Right ventricle myocardium superior (tissue), 1 donor: ENCODE results near the gene ASB18. TPM values are rescaled to one million over a fixed set of nuclear protein-coding genes. Genes with fewer than 3 reads are reported as not detected.

ENCODE experiments used
- ATAC-seq: fragments of 200-7000 bp; cut with Tn5 transposase; one replicate; pipeline ENCODE4 v1.9.1; 2020; ENCODE audit warnings: mild to moderate bottlenecking; ENCODE audit not compliant: poor library complexity
- DNase-seq: peaks from one replicate; pipeline ENCODE4 v3.0.0-alpha.2; 2020
- intact Hi-C: fragments of 100-400 bp; cut with DNase I; formaldehyde crosslinking; loops from one replicate; pipeline ENCODE4 v1.11.2; 2022
- total RNA-seq: library from RNA; stranded (reverse); fragmentation: NEBNext Ultra II Directional; extraction: Animal tissue kit (Norgen Biotek cat#: 25700); gene quantifications from one replicate; pipeline ENCODE4 v1.2.1, GENCODE V29; 2021
- donor health status: DM: no; HTN: yes; CAD: no; lungs with severe emphysema.

The ASB18 gene
- total RNA-seq, 1 donor from 2014 or later: 4.5 TPM

GRCh38 chr2:236169151-236169721 is 95.0 kb downstream of the ASB18 start:
- intact Hi-C loops: no loop called here
- no peak for DNase-seq

GRCh38 chr2:236168110-236169080 is 95.8 kb downstream of the ASB18 start, which contains the start of gene GBX2:
Gene GBX2 (minus strand): TSS chr2:236168386. CDS start chr2:236167971, 415 bp downstream.
- ATAC-seq (peak; percentile 46), DNase-seq (no peak)
- intact Hi-C loops: no loop called here

More at GRCh38 chr2:236169151-236169721, 95.0 kb downstream of the ASB18 start:
- ATAC-seq: no peak

DNA sequence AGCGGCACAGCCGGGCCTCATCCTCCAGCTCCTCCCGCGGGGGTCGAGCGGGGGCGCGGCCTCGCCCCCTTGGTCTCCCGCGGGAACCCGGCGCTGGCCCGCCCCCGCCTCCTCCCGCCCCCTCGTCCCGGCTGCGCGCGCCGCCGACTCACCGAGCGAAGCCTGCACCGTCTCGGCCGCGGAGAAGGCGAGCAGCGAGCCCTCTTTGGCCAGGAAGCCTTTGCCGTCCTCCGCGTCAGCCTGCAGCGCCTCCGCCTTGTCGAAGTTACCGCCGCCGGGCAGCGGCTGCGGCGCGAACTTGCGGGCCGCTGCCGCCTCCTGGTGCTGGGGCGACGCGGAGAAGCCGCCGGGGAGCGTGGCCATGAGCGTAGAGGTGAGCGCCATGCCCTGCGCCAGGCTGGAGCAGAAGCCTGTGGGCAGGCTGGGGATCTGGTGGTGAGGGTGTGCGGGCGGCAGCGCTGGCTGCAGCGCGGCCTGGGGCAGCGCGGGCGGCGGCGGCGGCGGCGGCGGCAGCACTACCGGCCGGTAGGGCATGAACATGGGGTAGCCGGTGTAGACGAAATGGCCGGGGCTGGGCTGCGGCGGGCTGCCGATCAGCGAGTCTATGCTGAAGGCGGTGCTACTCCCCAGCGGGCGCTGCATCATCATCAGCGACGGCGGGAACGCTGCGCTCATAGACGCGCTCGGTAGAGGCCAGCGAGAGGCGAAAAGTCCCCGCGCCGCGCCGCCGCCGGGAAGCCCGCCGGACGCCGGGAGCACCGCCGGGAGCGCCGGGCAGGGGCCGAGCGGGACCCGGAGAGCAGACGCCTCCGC is 96.7 kb downstream of the ASB18 start:
- peak; percentile 72 for ATAC-seq
- DNase-seq: no peak
- intact Hi-C loops: no loop called here

- ATAC-seq (no peak), DNase-seq (no peak)
- intact Hi-C loops: no loop called here
Measured at GRCh38 chr2:236166796-236167296, 97.4 kb downstream of the ASB18 start.

- intact Hi-C loops: no loop called here
Measured at GRCh38 chr2:236165842-236166795, 98.1 kb downstream of the ASB18 start.

DNA sequence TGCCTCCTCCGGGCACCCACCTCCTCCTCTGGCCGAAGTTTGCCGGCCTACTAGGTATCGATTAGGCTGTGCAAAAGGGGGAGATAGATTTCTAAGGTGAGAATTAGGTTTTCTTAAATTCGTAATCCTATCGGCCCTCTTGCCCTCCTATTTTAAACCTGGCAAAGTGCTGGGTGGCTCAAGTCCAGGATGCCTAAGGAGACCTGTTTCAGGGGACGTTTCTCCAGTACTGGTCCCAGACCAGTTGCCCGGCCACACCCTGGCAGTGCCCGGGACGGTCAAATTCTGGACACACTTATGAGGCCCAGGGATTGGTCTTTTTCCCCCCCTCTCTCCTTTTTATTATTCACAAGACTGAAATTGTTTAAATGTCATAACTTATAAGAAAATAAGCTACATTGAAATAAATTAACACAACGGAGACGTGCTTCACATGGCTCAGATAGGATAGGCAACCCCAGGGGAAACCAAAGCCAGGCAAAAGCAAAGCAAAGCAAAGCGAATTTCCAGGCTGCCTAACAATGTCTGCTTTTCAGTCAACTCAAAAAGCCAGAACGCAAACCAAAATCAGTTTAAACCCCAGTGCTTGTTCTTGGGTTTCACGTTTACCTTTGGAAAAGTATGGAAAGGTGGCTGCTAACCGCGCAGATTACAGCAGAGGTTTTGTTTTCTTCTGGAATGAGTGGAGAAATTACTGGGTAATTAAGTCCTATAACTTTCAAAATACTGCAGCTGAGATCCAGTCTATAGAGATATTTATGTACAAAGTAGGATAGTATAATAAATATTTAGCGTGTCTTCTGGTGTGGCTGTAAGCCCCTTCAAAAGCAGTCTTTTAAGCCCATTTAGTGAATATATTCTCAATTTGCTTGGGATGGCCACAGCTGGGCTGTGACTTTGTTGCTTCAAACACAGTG is 99.0 kb downstream of the ASB18 start:
- intact Hi-C loops: no loop called here
- DNase-seq (no peak), ATAC-seq (no peak)

More at GRCh38 chr2:236165842-236166795, 98.1 kb downstream of the ASB18 start:
- ATAC-seq: no peak
- no peak for DNase-seq

DNA sequence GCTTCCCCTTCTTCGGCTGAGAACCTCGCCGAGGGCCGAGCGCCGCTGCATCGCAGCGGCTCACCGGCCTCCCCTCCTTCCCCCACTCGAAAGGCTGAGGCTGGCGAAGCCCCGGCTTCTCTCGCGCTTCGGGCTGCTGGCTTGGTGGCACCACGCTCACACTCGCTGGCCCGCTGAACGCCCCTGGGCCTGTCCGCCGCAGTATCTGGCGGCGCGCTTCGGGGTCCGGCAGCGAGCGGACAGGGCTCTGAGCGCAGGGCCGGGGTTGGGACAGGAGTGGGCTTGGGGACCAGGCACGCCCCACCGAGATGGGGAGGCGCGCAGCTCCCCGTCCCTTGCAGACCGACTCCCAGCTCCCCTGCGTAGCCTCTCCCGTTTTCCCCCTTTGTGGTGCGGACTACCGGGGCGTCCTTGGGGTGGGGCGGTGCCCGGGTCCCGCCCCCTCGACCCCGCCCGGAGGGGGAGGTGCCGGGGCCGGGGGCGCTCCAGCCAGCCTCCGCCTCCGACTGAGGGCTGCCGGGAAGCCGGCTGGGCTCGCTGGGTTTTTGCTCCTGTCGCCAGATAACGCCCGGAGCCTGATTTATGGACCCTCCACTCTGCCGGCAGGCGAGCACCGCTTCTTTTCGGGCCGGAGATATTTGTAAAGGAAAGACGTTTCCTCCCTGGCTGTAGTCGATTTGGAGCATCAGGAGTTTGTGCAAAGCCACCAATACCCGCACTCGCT is 99.8 kb downstream of the ASB18 start:
- ATAC-seq (peak; percentile 6), DNase-seq (no peak)
- intact Hi-C loops: no loop called here

GRCh38 chr2:236163471-236164200 is 100.6 kb downstream of the ASB18 start:
- intact Hi-C loops: no loop called here
- ATAC-seq (no peak), DNase-seq (no peak)

- intact Hi-C loops: no loop called here
- no peak for DNase-seq
- ATAC-seq: no peak
Measured at GRCh38 chr2:236162882-236163470, 101.2 kb downstream of the ASB18 start.

GRCh38 chr2:236162031-236162845 is 102.0 kb downstream of the ASB18 start:
- intact Hi-C loops: no loop called here
- no peak for ATAC-seq
- DNase-seq: no peak

GRCh38 chr2:236161531-236161930 is 102.7 kb downstream of the ASB18 start:
- no peak for ATAC-seq
- intact Hi-C loops: no loop called here
- DNase-seq: no peak

DNA sequence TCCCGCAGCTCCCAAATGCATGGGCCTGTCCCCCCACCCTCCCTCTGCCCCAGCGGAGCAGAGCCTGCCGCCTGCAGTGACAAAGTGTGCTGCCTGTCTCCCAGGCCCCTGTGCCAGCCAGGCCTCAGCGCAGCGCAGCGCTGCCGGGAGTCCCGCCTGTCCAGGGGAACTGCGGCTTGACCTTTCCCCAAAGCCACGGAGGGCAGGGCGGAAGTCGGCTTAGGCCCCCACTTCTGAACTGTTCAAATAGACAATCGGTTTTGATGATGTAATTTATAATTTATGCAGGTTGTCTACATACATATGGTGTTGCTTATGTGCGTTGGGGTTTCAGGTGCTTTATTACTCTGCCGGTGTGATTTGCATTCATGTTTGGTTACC is 103.1 kb downstream of the ASB18 start:
- DNase-seq: no peak
- intact Hi-C loops: no loop called here
- ATAC-seq: no peak

- no peak for ATAC-seq
- intact Hi-C loops: no loop called here
Measured at GRCh38 chr2:236160366-236161081, 103.7 kb downstream of the ASB18 start.

DNA sequence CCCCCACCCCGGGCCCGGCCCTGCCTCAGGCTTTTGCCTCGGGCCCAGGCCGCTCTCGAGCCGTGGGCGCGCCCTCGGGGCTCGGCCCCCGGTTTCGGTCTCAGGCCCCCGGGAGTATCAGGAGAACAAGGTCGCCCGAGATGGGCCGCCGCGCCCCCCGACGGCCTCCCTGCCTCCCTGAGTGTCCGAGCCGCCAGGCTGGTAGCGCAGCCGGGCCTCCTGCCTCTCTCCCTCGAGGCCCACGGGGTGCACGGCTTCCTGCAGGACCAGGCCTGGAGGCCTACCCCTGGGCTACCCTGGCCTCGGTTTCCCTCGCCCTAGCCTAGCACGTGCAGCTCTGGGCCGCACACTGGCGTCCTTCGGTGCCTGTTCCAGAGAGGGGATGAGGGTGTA is 104.4 kb downstream of the ASB18 start:
- no peak for ATAC-seq
- no peak for DNase-seq
- intact Hi-C loops: no loop called here

More at GRCh38 chr2:236160366-236161081, 103.7 kb downstream of the ASB18 start:
- no peak for DNase-seq
